ENCODE data around the gene ITM2A.

- TF ChIP-seq CTCF (conservative IDR thresholded peaks at IDR 0.05; ENCODE audit: low read depth, low read length) (no peak), EZH2 (IDR thresholded peaks at IDR 0.05; ENCODE audit: borderline replicate concordance, low read depth, low read length, poor library complexity, severe bottlenecking) (no peak)
Observed at GRCh38 chrX:79367907-79368306, 773 bp upstream of the ITM2A start.
